Naive thymus-derived CD8-positive, alpha-beta T cell (primary cell): ENCODE data around the gene MACROD2. TPM values are rescaled to one million over a fixed set of nuclear protein-coding genes. Genes with fewer than 3 reads are reported as not detected.

Experiments
- ATAC-seq, 2 donors: fragments of 150-1000 bp; cut with Tn5 transposase in 1 of 2; sonication (Bioruptor Pico), chemical (Tn5 transposase) in 1 of 2; 1 replicate in 1 of 2; 2 replicates in 1 of 2; pipeline ENCODE4 v1.10.0; 2021; ENCODE audit warnings: mild to moderate bottlenecking in 2 of 2, moderate library complexity in 2 of 2
- POLR2A ChIA-PET: fragments of 350-600 bp; sonication (Branson Sonifier 250); formaldehyde crosslinking; loops from one replicate; lab custom pipeline; 2021; ENCODE audit warnings: antibody characterized with exemption; lab: Charles Lee
- DNase-seq, 10 donors: peaks; one replicate each; pipeline versions ENCODE4 v3.0.0 to v3.0.0-alpha.2; 2020 to 2022
- H3K27ac Mint-ChIP-seq, 10 donors: one replicate each; pipeline ENCODE4 v1.8.0; 2020 to 2022; ENCODE audit warnings: mild to moderate bottlenecking in 10 of 10, mixed read lengths in 10 of 10, moderate library complexity in 4 of 10, inconsistent platforms in 1 of 10
- H3K27me3 Mint-ChIP-seq, 5 donors: one replicate each; pipeline ENCODE4 v1.8.0; 2021 to 2022; ENCODE audit warnings: mixed read lengths in 5 of 5
- H3K36me3 Mint-ChIP-seq, 3 donors: one replicate each; pipeline ENCODE4 v1.8.0; 2020 to 2022; ENCODE audit warnings: mixed read lengths in 3 of 3, mild to moderate bottlenecking in 2 of 3, inconsistent platforms in 1 of 3
- H3K4me1 Mint-ChIP-seq, 4 donors: one replicate each; pipeline ENCODE4 v1.8.0; 2021 to 2022; ENCODE audit warnings: mixed read lengths in 4 of 4
- H3K4me3 Mint-ChIP-seq, 10 donors: one replicate each; pipeline ENCODE4 v1.8.0; 2020 to 2022; ENCODE audit warnings: mild to moderate bottlenecking in 10 of 10, mixed read lengths in 10 of 10, moderate library complexity in 6 of 10, inconsistent platforms in 1 of 10
- H3K9me3 Mint-ChIP-seq, 9 donors: one replicate each; pipeline ENCODE4 v1.8.0; 2020 to 2022; ENCODE audit warnings: mixed read lengths in 9 of 9, mild to moderate bottlenecking in 3 of 9, inconsistent platforms in 1 of 9, moderate library complexity in 1 of 9
- polyA plus RNA-seq, 3 donors: library from polyadenylated mRNA; unstranded; fragments of 300-500 nt; fragmentation: Illumina TruSeq; gene quantifications; one replicate each; pipeline ENCODE4 v1.2.3, GENCODE V29; 2021
- total RNA-seq, 8 experiments: library from RNA in 2 of 8; stranded (reverse) in 2 of 8; gene quantifications; one replicate each; pipeline ENCODE4 v1.2.3 and lab custom pipeline; 2021 to 2026

Gene MACROD2
- total and polyA plus RNA-seq, 5 experiments from 2014 or later = 0.18 to 1.1 (median 0.60) TPM; not detected in 2

- POLR2A ChIA-PET = no interaction called here
- Mint-ChIP-seq H3K4me3 (no peak overlapping the region), H3K27me3 (no peaks in the 10 kb centered on the region), H3K9me3 (peaks cover 2 to 21% (median 8%) of the 10 kb centered on the region in 9 donors), H3K36me3 (no peaks in the 10 kb centered on the region), H3K27ac (no peak overlapping the region), H3K4me1 (no peaks in the 10 kb centered on the region)
- DNase-seq (no peak), ATAC-seq (no peak)
Measured at GRCh38 chr20:14522595-14522994, 527.3 kb downstream of the MACROD2 start.

- Mint-ChIP-seq H3K4me3 (no peak overlapping the region), H3K9me3 (peaks cover 2 to 22% (median 8%) of the 10 kb centered on the region in 9 donors), H3K27ac (no peak overlapping the region), H3K27me3 (no peaks in the 10 kb centered on the region), H3K4me1 (no peaks in the 10 kb centered on the region), H3K36me3 (no peaks in the 10 kb centered on the region)
- POLR2A ChIA-PET = no interaction called here
- no peak for ATAC-seq
- DNase-seq = no peak
Measured at GRCh38 chr20:14523090-14523489, 527.8 kb downstream of the MACROD2 start.

DNA sequence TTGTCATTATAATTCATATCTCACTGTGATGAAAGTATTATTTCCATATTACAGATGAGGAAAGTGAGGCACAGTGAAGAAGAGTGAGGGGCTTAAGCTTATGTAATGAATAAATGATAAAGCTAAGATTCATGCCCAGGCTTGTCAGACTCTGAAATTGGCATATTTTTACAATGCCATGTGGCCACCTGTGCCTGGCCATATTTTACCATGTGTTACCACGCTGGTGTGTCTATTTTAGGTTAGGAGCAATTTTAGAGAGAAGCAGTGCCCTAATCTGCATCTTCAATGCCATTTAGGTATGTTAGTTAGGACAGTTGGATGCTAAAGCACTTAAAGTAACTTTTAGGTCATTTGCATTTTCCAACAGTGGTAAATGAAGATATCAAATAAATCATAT, 530.1 kb downstream of the MACROD2 start:
- no peaks in the 10 kb centered on the region for H3K36me3 Mint-ChIP-seq
- no peak for ATAC-seq
- no peak overlapping the region for H3K27ac Mint-ChIP-seq
- no peak overlapping the region for H3K4me3 Mint-ChIP-seq
- no peak for DNase-seq
- POLR2A ChIA-PET = no interaction called here
- no peaks in the 10 kb centered on the region for H3K27me3 Mint-ChIP-seq
- peaks cover 3 to 24% (median 9%) of the 10 kb centered on the region in 9 donors for H3K9me3 Mint-ChIP-seq
- H3K4me1 Mint-ChIP-seq = no peaks in the 10 kb centered on the region

- ATAC-seq = no peak
- H3K27me3 Mint-ChIP-seq = no peaks in the 10 kb centered on the region
- POLR2A ChIA-PET = no interaction called here
Measured at GRCh38 chr20:14526891-14527290, 531.6 kb downstream of the MACROD2 start.

DNA sequence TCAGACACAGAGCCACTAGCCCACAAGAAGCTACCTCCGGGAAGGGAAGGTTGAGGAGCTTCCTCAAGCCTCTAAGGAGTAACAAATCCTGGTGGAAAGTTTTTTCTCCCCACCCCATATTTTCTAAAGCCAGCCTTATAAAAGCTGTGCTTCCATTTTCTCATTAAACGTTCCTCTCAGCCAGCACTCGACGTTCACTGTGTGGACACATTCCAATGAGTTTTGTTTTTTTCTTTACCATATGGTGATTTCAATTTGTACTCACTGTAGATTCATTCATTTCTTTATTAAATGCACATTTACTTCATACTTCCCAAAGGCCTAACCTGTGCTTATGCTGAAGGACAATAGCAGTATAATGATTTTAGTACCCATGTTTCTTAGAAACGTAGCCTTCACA, 536.5 kb downstream of the MACROD2 start:
- Mint-ChIP-seq H3K27ac (no peak overlapping the region), H3K9me3 (peaks cover 0 to 18% (median 6%) of the 10 kb centered on the region in 9 donors), H3K36me3 (no peaks in the 10 kb centered on the region), H3K4me3 (no peak overlapping the region), H3K27me3 (no peaks in the 10 kb centered on the region), H3K4me1 (no peaks in the 10 kb centered on the region)
- POLR2A ChIA-PET = no interaction called here
- ATAC-seq = no peak
- no peak for DNase-seq

More at GRCh38 chr20:14526891-14527290, 531.6 kb downstream of the MACROD2 start:
- DNase-seq = no peak
- no peaks in the 10 kb centered on the region for H3K4me1 Mint-ChIP-seq
- H3K4me3 Mint-ChIP-seq = no peak overlapping the region
- no peak overlapping the region for H3K27ac Mint-ChIP-seq
- H3K9me3 Mint-ChIP-seq = peaks cover 0 to 20% (median 6%) of the 10 kb centered on the region in 9 donors
- H3K36me3 Mint-ChIP-seq = no peaks in the 10 kb centered on the region

DNA sequence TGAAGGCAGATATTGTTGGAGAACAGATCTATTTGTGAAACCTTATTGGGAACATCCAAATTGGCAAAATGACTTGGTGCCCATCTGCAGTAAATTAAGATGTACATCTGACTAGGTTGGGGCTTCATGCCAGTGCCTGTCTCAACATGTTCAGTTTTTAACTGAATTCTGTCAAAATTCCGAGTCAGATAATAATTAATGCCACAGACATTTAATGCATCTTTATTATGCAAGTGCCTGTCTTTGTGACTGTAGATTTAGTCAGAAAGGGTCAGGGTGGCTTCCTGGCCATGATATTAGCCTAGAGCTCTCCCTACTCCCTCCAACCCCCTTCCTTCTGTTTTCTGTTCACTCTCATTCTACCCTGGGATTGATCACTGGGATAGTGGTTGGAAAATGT, 541.4 kb downstream of the MACROD2 start:
- no peak overlapping the region for H3K4me3 Mint-ChIP-seq
- no peak for DNase-seq
- no peak for ATAC-seq
- H3K36me3 Mint-ChIP-seq = no peaks in the 10 kb centered on the region
- no peaks in the 10 kb centered on the region for H3K4me1 Mint-ChIP-seq
- peaks cover 0 to 20% (median 7%) of the 10 kb centered on the region in 9 donors for H3K9me3 Mint-ChIP-seq
- no peaks in the 10 kb centered on the region for H3K27me3 Mint-ChIP-seq
- POLR2A ChIA-PET = no interaction called here
- H3K27ac Mint-ChIP-seq = no peak overlapping the region

- POLR2A ChIA-PET = no interaction called here
- DNase-seq = no peak
- ATAC-seq = no peak
- Mint-ChIP-seq H3K36me3 (no peaks in the 10 kb centered on the region), H3K9me3 (peaks cover 0 to 20% (median 7%) of the 10 kb centered on the region in 9 donors), H3K27ac (no peak overlapping the region), H3K4me1 (no peaks in the 10 kb centered on the region), H3K27me3 (no peaks in the 10 kb centered on the region), H3K4me3 (no peak overlapping the region)
Measured at GRCh38 chr20:14538433-14538832, 543.1 kb downstream of the MACROD2 start.

GRCh38 chr20:14543040-14543439, 547.7 kb downstream of the MACROD2 start:
- ATAC-seq (no peak), DNase-seq (no peak)
- POLR2A ChIA-PET = no interaction called here
- Mint-ChIP-seq H3K9me3 (peaks cover 0 to 17% (median 9%) of the 10 kb centered on the region in 9 donors), H3K27me3 (no peaks in the 10 kb centered on the region), H3K4me1 (no peaks in the 10 kb centered on the region), H3K4me3 (no peak overlapping the region), H3K27ac (no peak overlapping the region), H3K36me3 (no peaks in the 10 kb centered on the region)

GRCh38 chr20:14544688-14545087, 549.4 kb downstream of the MACROD2 start:
- no peak overlapping the region for H3K27ac Mint-ChIP-seq
- no peak overlapping the region for H3K4me3 Mint-ChIP-seq
- ATAC-seq (no peak), DNase-seq (no peak)
- H3K4me1 Mint-ChIP-seq = no peaks in the 10 kb centered on the region
- no peaks in the 10 kb centered on the region for H3K27me3 Mint-ChIP-seq
- POLR2A ChIA-PET = no interaction called here
- peaks cover 0 to 12% (median 3%) of the 10 kb centered on the region in 9 donors for H3K9me3 Mint-ChIP-seq
- no peaks in the 10 kb centered on the region for H3K36me3 Mint-ChIP-seq

GRCh38 chr20:14550655-14551054, 555.3 kb downstream of the MACROD2 start:
- ATAC-seq (no peak), DNase-seq (no peak)
- Mint-ChIP-seq H3K4me1 (peaks cover 0 to 2% (median 0%) of the 10 kb centered on the region in 4 donors), H3K36me3 (no peaks in the 10 kb centered on the region), H3K4me3 (no peak overlapping the region), H3K9me3 (peaks cover 0 to 11% (median 2%) of the 10 kb centered on the region in 9 donors), H3K27me3 (no peaks in the 10 kb centered on the region), H3K27ac (no peak overlapping the region)
- POLR2A ChIA-PET = no interaction called here

GRCh38 chr20:14553774-14554534, 558.6 kb downstream of the MACROD2 start:
- ATAC-seq (no peak), DNase-seq (no peak)
- POLR2A ChIA-PET = no interaction called here
- Mint-ChIP-seq H3K4me1 (peaks cover 0 to 2% (median 0%) of the 10 kb centered on the region in 4 donors), H3K9me3 (peaks cover 0 to 7% (median 0%) of the 10 kb centered on the region in 9 donors), H3K36me3 (no peaks in the 10 kb centered on the region), H3K27ac (no peak overlapping the region), H3K4me3 (no peak overlapping the region), H3K27me3 (no peaks in the 10 kb centered on the region)

- DNase-seq (no peak), ATAC-seq (no peak)
- Mint-ChIP-seq H3K9me3 (peaks cover 0 to 10% (median 2%) of the 10 kb centered on the region in 9 donors), H3K4me3 (no peak overlapping the region), H3K27ac (no peak overlapping the region), H3K27me3 (no peaks in the 10 kb centered on the region), H3K4me1 (no peaks in the 10 kb centered on the region), H3K36me3 (no peaks in the 10 kb centered on the region)
- POLR2A ChIA-PET = no interaction called here
Measured at GRCh38 chr20:14555676-14556075, 560.4 kb downstream of the MACROD2 start.

DNA sequence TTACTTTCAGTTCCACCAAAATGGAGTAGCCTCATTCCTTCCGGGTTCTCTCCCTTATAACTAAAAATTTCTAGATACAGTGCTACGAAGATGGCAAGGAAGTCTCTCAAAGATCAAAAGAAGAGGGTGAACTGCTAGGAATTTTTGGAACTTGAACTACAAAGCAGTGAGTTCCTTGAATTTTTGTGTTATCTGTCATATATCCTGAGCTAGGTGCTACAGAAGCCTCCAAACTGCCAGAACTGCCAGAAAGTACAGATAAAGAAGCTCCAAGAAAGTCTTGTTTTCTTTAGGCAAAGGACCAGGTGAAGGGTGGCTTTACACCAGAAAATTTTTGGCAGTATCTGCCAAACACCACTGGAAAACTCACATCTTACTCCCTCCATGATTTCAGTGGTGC, 560.9 kb downstream of the MACROD2 start:
- ATAC-seq = no peak
- Mint-ChIP-seq H3K4me3 (no peak overlapping the region), H3K9me3 (peaks cover 0 to 10% (median 2%) of the 10 kb centered on the region in 9 donors), H3K4me1 (no peaks in the 10 kb centered on the region), H3K36me3 (no peaks in the 10 kb centered on the region), H3K27me3 (no peaks in the 10 kb centered on the region), H3K27ac (no peak overlapping the region)
- POLR2A ChIA-PET = no interaction called here
- no peak for DNase-seq

DNA sequence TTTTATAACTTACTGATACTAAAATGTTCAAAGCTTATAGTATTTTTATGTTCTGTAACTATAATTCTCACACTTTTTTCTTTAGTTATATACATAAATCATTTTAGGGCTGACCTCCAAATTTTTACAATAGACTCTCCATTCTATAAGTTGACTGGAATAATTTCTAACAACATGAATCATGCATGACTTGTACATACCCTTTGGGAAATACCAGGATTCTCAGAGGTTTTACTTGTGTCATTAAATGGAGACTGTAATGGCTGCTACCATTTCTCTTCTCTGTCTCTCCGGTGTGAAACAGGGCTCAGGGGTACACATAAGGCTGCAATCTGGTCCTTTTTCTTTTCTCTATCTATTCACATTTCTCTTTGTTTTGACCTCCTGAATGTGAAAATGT, 564.3 kb downstream of the MACROD2 start:
- DNase-seq = no peak
- no peaks in the 10 kb centered on the region for H3K4me1 Mint-ChIP-seq
- no peaks in the 10 kb centered on the region for H3K27me3 Mint-ChIP-seq
- no peak overlapping the region for H3K27ac Mint-ChIP-seq
- H3K9me3 Mint-ChIP-seq = peaks cover 0 to 13% (median 7%) of the 10 kb centered on the region in 9 donors
- no peaks in the 10 kb centered on the region for H3K36me3 Mint-ChIP-seq
- POLR2A ChIA-PET = no interaction called here
- H3K4me3 Mint-ChIP-seq = no peak overlapping the region
- no peak for ATAC-seq
